HG03442 (cell line): Measurements from ENCODE around the gene FUT4.
"Not testable (repeated sequence)": the region's sequence is repeated elsewhere in the genome, so short reads cannot be mapped to it uniquely, and the experiment has no call there.

Experiments
- ATAC-seq: cut with Tn5 transposase; IDR thresholded peaks from one replicate; pipeline ENCODE4 v1.9.1; 2021; ENCODE audit warnings: mild to moderate bottlenecking, moderate library complexity; ENCODE audit not compliant: unreplicated experiment

FUT4 gene, protein sequence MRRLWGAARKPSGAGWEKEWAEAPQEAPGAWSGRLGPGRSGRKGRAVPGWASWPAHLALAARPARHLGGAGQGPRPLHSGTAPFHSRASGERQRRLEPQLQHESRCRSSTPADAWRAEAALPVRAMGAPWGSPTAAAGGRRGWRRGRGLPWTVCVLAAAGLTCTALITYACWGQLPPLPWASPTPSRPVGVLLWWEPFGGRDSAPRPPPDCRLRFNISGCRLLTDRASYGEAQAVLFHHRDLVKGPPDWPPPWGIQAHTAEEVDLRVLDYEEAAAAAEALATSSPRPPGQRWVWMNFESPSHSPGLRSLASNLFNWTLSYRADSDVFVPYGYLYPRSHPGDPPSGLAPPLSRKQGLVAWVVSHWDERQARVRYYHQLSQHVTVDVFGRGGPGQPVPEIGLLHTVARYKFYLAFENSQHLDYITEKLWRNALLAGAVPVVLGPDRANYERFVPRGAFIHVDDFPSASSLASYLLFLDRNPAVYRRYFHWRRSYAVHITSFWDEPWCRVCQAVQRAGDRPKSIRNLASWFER

GRCh38 chr11:94543695-94544645, at the start of gene FUT4:
Gene FUT4 (plus strand): TSS chr11:94543921. CDS start chr11:94544134, 213 bp downstream.
- peak; percentile 87 for ATAC-seq

GRCh38 chr11:94494126-94494680, 49.5 kb upstream of the FUT4 start:
- peak; percentile 54 for ATAC-seq

DNA sequence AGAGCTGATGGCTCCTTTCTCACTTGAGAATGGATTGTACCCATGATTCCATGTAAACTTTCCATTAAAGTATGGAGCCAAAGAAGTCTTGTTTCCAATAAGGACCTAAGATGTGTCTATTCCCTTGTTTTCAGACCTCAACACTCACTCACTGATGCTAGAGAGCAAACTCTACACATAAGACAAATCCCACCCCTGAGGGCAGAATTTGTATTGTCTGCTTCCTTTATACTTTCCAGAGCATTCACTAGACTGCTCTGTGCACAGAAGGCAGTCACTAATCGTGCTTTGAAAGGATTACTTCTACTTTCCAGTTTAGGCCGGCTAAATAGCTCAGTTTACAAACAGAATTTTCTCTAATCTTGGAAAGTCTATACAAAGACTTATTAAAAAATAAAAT, 43.5 kb upstream of the FUT4 start:
- no peak for ATAC-seq

DNA sequence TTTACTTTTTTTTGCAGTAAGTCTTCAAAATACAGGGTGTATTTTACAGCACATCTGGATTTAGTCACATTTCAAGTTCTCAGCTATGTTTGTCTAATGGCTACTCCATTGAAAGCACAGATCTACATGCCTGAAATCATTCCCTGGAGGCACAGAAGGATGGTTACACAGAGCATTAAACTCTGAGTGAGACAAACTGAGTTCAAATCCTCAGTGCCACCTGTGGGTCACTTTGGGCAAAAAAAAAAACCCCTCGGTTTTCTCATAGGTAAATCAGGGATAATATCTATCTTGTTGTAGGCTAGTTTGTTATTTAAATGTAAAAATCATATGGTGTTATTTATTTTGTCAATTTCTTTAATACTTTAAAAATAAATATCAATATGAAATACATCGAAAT, 42.2 kb upstream of the FUT4 start:
- no peak for ATAC-seq

- peak; percentile 59 for ATAC-seq
These were observed 38.9 kb upstream of the FUT4 start for GRCh38 chr11:94504689-94505293.

DNA sequence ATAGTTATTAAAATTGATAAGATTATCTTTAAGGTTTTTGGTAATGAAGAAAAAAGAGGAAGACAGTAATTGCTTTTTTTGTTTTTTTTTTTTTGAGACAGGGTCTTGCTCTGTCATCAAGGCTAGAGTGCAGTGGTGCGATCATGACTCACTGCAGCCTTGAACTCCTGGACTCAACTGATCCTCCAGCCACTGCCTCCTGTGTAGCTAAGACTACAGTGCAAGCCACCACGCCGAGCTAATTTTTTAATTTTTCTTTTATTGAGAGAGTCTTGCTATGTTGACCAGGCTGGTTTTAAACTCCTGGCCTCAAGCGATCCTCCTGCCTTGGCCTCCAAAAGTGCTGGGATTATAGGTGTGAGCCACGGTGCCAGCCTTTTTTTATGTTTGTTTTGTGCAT, 37.2 kb upstream of the FUT4 start:
- not testable (repeated sequence) for ATAC-seq

- ATAC-seq, result no peak
These were observed 36.2 kb upstream of the FUT4 start for GRCh38 chr11:94507485-94507884.

DNA sequence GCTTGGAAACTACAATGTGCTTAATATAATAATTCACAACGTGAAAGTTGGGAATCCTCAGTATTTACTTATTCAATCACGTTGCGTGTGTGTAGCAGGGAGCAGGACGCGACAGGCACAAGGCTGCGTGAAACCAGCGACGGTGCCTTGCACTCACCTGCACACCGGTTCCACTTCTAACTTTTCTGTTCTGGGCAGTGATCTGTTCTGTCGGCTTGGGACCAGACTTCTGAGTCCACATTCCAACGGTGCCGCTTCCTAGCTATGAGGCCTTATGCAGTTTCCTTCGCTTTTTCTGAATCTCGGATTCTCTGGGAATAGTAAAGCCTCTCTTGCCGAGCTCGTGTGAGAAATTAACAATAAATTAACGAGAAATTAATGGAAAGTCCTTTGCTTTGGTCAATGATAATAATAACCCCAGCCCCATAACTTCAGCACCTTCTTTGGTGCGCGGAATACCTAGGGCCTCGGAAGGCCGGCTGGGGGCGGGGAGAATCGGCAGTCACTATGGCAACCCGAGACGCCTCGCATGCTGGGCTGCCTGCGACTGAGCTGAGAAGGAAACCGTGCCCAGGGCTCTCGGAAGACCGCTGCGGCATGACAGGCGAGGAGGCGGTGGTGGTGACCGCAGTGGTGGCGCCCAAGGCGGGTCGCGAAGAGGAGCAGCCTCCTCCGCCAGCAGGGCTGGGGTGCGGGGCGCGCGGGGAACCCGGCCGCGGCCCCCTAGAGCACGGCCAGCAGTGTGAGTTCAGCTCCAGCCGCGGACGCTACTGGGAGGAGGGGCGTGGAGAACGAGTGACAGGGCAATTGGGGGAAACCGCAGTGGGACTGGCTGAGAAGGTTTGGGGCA, 31.6 kb upstream of the FUT4 start, which contains the start of gene C11orf97:
Gene C11orf97, plus strand, starts transcription at position 530 of the 850 bp plus-strand sequence. Its CDS starts 68 bp downstream, at position 598.
- ATAC-seq, result peak; percentile 88

- ATAC-seq, result no peak
These were observed 30.6 kb upstream of the FUT4 start for GRCh38 chr11:94513091-94513490.

- no peak for ATAC-seq
These were observed 28.3 kb upstream of the FUT4 start for GRCh38 chr11:94515398-94515797.

- no peak for ATAC-seq
These were observed 27.0 kb upstream of the FUT4 start for GRCh38 chr11:94516725-94517124.

DNA sequence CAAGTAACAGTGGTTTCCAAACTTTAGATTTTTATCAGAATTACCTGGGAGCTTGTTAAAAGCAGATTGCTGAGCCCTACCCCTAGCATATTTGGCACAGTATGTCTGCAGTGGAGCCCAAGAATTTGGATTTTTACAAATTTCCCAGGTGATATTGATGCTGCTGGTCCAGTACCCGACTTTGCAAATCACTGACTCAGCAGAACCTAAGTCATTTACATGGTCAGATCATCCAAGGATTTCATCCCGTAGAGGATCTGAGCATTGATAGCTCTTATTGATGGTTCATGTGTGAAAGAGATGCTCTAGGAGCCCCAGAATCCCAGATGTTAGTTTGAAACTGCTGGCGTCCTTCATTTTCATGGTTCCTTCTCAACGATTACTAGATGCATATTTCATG, 25.4 kb upstream of the FUT4 start:
- ATAC-seq, result no peak

DNA sequence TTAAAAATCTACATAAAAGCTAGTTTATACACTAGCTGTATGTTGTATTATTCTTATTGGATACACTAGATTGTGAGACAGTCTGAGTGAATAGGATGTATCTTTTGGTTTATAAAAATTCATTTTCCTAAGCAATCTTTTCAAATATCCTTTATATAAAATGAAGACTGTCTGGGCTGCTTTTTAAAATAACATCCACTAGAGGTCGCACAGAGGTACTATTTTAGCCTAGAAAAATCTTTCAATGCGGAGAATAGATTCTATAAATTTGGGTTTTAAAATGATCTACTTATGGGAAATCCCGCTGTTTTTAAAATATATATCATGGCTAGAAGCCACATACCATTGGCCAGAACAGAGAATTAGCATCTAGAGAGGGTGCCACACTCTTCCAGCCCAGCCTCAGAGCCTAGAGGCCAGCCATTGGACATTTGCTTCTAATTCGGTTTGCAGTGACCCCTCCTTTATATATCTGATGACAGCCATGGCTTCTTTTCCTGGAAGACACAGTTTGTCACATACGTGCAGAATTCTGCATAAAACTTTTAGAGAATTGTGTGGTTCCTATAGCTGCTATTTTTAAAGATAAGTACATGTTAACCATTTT, 24.1 kb upstream of the FUT4 start:
- ATAC-seq, result no peak

DNA sequence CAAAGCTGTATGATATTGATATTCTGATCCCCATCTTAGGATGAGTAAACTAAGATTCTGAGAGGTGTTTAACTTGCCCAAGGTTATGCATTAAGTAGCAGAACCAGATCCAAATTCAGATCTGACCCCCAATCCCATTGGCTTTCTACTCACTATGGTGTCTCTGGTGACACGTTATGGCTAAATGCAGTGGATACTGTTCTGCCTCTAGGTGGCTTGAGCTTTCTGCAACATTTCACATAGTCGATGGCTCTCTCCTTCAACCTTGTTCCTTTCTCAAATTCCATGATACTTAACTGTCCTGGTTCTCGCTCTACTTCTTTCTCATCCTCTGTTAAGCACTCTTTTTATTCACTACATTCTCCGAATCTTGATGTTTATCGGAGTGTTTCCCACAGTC, 22.0 kb upstream of the FUT4 start:
- ATAC-seq, result no peak

DNA sequence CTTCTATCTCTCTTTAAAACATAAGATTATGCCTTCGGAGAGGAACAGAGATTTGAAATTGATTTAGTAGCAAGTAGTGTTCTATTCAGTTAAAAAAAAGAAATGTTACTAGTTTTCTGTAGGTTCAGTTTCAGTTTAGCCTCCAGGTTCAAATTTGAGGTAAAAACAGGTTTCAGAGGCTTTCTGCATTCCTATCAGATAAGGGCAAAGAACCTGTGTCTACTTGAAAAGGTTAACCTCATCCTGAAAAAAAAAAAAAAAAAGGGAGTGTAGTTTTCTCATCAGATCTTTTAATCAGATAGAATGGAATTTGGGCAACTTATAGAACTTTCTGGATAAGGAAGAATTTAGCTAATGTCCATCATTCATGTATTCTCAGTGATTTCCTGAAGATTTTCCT, 19.4 kb upstream of the FUT4 start:
- no peak for ATAC-seq

GRCh38 chr11:94525546-94526324, 18.0 kb upstream of the FUT4 start:
- no peak for ATAC-seq

GRCh38 chr11:94526645-94527438, 16.9 kb upstream of the FUT4 start:
- no peak for ATAC-seq

DNA sequence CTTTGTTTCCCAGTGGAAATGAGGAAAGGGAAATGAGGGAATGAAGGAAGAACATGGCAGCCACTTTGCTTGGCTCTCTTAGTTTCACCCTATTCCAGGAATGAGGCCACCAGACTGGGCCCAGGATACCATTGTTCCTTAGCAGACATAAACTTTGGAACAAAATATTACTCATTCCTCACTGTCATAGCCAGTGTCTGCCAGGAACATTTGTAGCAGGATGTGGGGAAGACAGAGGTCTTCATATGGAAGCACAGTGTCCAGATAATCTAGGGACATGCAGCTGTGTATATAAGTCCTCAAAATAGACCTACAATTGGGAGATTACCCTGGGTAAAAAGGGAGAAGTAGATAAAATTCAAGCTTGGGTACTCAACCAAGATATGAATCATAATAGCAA, 15.2 kb upstream of the FUT4 start:
- no peak for ATAC-seq
